IPS DF 6.9 (cell line): Measurements from ENCODE around the gene MAP3K14.
"Not testable (repeated sequence)": the region's sequence is repeated elsewhere in the genome, so short reads cannot be mapped to it uniquely, and the experiment has no call there.

ENCODE experiments used
- DNase-seq: peaks from one replicate; pipeline ENCODE4 v3.0.0-alpha.2; 2013; ENCODE audit warnings: low read depth, low spot score
- H3K27ac ChIP-seq: one replicate; pipeline ENCODE4 v1.5.1; 2013; ENCODE audit warnings: low read length, control low read depth
- H3K27me3 ChIP-seq: 2 replicates; pipeline ENCODE4 v1.6.1; 2013; ENCODE audit warnings: mild to moderate bottlenecking, low read length; ENCODE audit not compliant: control insufficient read depth, insufficient read depth
- H3K36me3 ChIP-seq: 2 replicates; pipeline ENCODE4 v1.6.1; 2013; ENCODE audit warnings: low read length; ENCODE audit not compliant: control insufficient read depth, insufficient read depth
- H3K4me1 ChIP-seq: 2 replicates; pipeline ENCODE4 v1.6.1; 2013; ENCODE audit warnings: low read length; ENCODE audit not compliant: control insufficient read depth, insufficient read depth
- H3K4me3 ChIP-seq: 2 replicates; pipeline ENCODE4 v1.5.1; 2013; ENCODE audit warnings: mild to moderate bottlenecking, low read length
- H3K9me3 ChIP-seq: 2 replicates; pipeline ENCODE4 v1.6.1; 2013; ENCODE audit warnings: low read length, inconsistent platforms; ENCODE audit not compliant: control insufficient read depth, insufficient read depth
- WGBS: extraction: QIAGEN DNeasy Blood & Tissue Kit; methylation state at CpG from one replicate; pipeline ENCODE4 v1.1.7; 2013; ENCODE audit warnings: mixed read lengths, missing lambda C conversion rate; ENCODE audit not compliant: insufficient read length, insufficient coverage; 5-methylcytosine and 5-hydroxymethylcytosine counted together

MAP3K14 gene

DNA sequence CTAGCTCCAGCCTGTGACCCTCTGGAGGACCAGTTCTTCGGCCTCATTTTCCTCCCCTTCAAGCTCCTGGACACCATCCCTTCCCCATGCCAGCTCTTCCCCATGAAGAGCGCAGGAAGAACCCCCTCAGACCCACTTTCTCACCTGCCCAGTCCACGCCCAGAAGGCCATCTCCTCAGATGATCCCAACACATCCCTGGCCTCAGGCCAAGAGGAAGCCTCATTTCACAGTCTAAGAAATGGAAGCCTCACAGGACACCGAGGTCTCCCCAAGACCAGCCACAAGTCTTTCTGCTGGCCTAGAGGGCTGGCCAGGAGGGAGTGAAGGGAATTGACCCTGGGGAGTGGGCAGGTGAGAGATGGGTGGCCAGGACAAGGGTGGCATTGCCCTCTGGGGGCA lies 62.9 kb downstream of the MAP3K14 start:
- Histone ChIP-seq H3K27me3 (no peaks in the 10 kb centered on the region), H3K4me3 (no peak overlapping the region), H3K9me3 (no peaks in the 10 kb centered on the region), H3K4me1 (peaks cover 3% of the 10 kb centered on the region; the same call in 1 of the 2 replicates), H3K27ac (no peak overlapping the region), H3K36me3 (no peaks in the 10 kb centered on the region)
- DNase-seq, result no peak
- WGBS, result no CpG with 5 or more reads among the region's 4 CpGs

DNA sequence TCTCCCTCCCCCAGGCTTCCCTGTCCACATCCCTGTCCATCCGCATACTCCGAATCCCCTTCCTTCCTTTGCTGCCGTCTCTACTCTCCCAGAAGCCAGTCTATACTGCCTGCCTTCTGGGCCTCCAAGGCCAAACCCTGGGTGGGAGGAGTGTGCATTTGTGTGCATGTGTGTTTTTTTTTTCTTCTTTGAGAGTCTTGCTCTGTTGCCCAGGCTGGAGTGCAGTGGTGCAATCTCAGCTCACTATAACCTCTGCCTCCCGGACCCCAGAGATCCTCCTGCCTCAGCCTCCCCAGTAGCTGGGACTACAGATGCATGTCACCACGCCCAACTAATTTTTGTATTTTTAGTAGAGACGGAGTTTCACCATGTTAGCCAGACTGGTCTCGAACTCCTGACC lies 63.6 kb downstream of the MAP3K14 start:
- no CpG with 5 or more reads among the region's 7 CpGs for whole genome bisulfite sequencing
- H3K27ac ChIP-seq, DNase-seq: not testable (repeated sequence)

DNA sequence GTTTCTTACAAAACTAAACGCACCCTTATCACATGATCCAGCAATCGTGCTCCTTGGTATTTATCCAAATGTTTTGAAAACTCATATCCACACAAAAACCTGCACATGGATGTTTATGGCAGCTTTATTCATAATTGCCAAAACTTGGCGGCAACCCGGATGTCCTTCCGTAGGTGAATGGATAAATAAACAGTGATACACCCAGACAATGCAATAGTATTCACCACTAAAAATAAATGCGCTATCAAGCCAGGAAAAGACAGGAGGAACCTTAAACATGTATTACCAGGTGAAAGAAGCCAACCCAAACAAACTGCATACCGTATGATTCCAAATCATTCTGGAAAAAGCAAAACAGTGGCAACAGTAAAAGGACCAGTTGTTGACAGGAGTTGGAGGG lies 64.9 kb downstream of the MAP3K14 start:
- Histone ChIP-seq H3K4me3 (no peak overlapping the region), H3K27ac (no peak overlapping the region), H3K36me3 (no peaks in the 10 kb centered on the region), H3K27me3 (no peaks in the 10 kb centered on the region), H3K4me1 (peaks cover 3% of the 10 kb centered on the region; the same call in 1 of the 2 replicates), H3K9me3 (no peaks in the 10 kb centered on the region)
- WGBS, result no CpG with 5 or more reads among the region's 7 CpGs
- no peak for DNase-seq

More for the DNA sequence above, 63.6 kb downstream of the MAP3K14 start:
- H3K4me1 ChIP-seq, H3K4me3 ChIP-seq, H3K36me3 ChIP-seq, H3K9me3 ChIP-seq, H3K27me3 ChIP-seq: not testable (repeated sequence)

DNA sequence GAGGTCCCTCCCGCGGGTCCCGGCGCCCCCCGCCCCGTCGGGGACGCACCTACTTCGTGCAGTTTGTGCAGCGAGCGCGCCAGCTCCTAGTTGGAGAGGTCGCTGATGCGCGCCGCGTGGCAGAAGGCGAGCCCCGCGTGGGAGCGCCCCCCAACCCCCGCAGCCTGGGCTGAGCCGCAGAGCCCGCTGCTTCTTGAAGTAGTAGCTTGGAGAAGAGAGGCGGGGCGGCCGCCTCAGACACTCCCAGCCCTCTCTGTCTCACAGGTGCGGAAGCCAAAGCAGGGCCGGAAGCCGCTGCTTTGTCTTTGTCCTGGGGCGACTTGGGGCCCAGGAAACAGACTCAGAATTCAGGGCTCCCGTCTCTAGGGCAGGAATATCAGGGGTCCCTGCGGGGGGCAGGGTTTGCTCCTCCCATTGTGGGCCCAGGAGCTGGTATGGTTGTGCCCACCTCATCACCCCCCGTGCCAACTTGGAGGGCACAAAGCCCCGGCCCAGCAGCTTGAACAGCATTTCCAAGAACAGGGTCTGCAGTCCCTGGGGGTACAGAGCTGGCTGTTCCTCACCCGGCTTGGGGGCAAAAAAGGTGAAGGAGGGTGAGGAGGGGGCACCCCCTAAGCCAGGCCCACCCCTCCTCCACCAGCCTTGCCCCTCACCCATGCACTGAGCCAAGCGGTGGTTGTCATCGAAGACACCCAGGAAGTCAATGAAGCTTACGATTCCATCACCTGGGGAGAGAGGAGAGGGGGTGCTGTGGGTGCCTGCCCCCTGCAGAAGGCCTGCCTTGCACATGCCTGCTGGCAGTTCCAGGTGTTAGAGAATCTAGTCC lies 68.5 kb downstream of the MAP3K14 start:
- peaks cover 2% of the 10 kb centered on the region; the same call in 1 of the 2 replicates for H3K4me1 ChIP-seq
- no CpG with 5 or more reads among the region's 39 CpGs for WGBS

DNA sequence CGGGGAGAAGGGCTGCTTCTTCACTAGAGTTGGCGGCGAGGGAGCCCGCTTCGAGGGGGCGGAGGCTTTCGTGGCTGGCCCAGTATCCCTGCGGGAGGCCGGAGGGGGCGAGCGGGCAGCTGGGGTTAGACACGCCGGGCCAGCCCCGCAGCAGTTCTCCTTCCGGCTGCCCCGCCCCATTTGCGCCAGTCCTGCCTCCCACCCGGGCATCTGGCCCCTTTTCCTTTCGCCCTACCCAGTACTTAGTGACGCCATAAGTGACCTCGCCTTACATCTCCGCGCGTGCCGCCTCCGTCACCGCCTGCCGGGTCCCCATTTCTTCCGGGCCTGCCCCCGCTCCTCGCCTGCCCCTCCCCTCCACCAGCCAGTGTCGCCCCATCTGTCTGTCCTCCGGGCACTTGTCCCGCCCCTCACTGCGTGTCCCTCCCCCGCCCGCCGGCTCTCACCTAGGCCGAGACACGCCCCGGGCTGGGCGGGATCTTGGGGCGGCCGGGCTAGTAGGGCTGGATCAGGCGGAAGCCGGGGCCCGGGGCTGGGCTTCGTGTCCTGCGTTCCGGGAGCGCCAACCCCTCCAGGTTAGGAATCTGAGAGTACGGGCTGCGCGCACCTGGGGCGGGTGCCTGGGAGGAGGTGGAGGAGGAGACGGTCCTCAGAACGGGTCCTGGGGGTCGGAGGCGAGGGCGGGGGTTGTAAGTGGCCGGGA lies 69.2 kb downstream of the MAP3K14 start:
- no peaks in the 10 kb centered on the region for H3K27me3 ChIP-seq
- no peaks in the 10 kb centered on the region for H3K36me3 ChIP-seq
- peak overlapping the region; percentile 75 for H3K4me3 ChIP-seq
- H3K4me1 ChIP-seq, result peaks cover 2% of the 10 kb centered on the region; the same call in 1 of the 2 replicates
- H3K9me3 ChIP-seq, result no peaks in the 10 kb centered on the region
- no peak overlapping the region for H3K27ac ChIP-seq
- peak; percentile 90 for DNase-seq
- WGBS, result no CpG with 5 or more reads among the region's 61 CpGs

More for the DNA sequence above, 68.5 kb downstream of the MAP3K14 start:
- H3K27ac ChIP-seq, result no peak overlapping the region
- DNase-seq, result no peak
- H3K27me3 ChIP-seq, result no peaks in the 10 kb centered on the region
- no peaks in the 10 kb centered on the region for H3K36me3 ChIP-seq
- H3K4me3 ChIP-seq, result peak overlapping the region; percentile 75
- H3K9me3 ChIP-seq, result no peaks in the 10 kb centered on the region

DNA sequence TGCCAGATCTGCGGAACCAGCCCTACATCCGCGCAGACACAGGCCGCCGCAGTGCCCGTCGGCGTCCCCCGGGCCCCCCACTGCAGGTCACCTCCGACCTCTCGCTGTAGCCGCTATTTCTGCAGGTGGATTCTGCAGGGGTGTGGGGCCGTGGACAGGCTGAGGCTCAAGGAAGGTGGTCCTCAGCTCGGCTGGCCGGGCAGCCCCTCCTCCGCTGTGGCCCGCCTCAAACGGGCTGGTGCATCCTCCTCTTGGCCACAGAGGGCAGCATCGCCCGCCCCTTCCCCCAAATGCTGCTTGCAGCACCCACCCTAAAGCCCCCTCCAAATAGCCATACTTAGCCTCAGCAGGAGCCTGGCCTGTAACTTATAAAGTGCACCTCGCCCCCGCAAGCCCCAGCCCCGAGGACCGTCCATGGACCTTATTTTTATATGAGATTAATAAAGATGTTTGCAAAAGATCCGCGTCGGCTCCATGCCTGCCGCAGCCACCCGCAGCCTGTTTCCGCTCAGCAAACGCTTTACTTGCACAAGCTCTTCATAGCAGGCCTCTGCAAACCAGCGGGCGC lies 69.9 kb downstream of the MAP3K14 start:
- H3K4me1 ChIP-seq, result peaks cover 3% of the 10 kb centered on the region; the same call in 1 of the 2 replicates
- H3K4me3 ChIP-seq, result peak overlapping the region; percentile 75; the same call in 1 of the 2 replicates
- no peak for DNase-seq
- H3K36me3 ChIP-seq, result no peaks in the 10 kb centered on the region
- WGBS, result no CpG with 5 or more reads among the region's 33 CpGs
- no peaks in the 10 kb centered on the region for H3K27me3 ChIP-seq
- no peak overlapping the region for H3K27ac ChIP-seq
- no peaks in the 10 kb centered on the region for H3K9me3 ChIP-seq

DNA sequence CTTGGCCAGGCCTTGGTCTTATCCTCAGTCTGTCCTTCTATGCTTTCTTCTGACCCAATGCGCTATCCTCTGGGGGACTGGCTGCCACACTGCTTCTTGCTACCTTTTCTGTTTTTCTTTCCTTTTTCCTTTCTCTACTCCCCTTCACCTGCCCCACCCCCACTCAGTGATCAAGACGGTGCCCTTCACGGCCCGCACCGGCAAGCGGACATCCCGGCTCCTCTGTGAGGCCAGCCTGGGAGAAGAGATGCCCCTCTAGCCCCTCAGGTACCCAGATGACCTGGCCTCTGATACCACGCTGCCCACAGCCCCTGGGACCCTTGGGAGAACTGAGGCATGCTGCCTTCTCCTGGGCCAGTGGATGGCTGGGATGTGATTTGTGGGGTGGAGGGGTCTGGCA lies 70.5 kb downstream of the MAP3K14 start:
- Histone ChIP-seq H3K27me3 (no peaks in the 10 kb centered on the region), H3K36me3 (no peaks in the 10 kb centered on the region), H3K4me1 (peaks cover 3% of the 10 kb centered on the region; the same call in 1 of the 2 replicates), H3K27ac (no peak overlapping the region), H3K4me3 (no peak overlapping the region), H3K9me3 (no peaks in the 10 kb centered on the region)
- WGBS, result no CpG with 5 or more reads among the region's 8 CpGs
- no peak for DNase-seq

DNA sequence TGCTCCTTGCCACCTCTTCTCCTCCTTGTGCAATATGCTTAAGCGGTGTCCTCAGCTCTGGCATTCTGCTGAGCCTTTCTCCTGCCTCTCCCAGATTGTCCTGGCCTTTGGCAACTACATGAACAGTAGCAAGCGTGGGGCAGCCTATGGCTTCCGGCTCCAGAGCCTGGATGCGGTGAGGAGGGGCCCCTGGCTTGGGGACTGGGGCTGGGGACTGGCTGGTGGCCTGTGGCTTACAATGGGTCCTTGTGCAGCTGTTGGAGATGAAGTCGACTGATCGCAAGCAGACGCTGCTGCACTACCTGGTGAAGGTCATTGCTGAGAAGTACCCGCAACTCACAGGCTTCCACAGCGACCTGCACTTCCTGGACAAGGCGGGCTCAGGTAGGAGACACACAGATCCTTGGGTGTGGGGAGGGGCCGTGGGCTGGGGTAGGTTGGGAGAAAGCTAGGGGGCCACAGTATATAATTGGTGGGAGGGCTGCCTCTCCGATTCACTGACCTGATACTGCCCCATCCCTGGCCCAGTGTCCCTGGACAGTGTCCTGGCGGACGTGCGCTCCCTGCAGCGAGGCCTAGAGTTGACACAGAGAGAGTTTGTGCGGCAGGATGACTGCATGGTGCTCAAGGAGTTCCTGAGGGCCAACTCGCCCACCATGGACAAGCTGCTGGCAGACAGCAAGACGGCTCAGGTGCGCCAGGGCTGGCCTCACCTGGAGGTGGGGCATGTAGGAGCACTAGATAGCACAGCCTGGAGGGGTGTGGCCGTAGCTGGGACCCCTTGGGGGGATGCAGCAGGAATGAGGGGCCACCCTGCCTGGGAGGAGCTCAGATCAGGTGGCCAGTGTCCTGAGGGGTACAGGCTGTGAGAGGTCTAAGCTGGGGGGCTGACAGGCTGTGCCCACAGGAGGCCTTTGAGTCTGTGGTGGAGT lies 71.8 kb downstream of the MAP3K14 start:
- no CpG with 5 or more reads among the region's 21 CpGs for WGBS
- Histone ChIP-seq H3K36me3 (no peaks in the 10 kb centered on the region), H3K4me3 (no peak overlapping the region), H3K4me1 (peaks cover 6% of the 10 kb centered on the region; the same call in 1 of the 2 replicates), H3K27ac (no peak overlapping the region), H3K27me3 (no peaks in the 10 kb centered on the region), H3K9me3 (no peaks in the 10 kb centered on the region)
- no peak for DNase-seq

- Histone ChIP-seq H3K9me3 (no peaks in the 10 kb centered on the region), H3K4me1 (peaks cover 5% of the 10 kb centered on the region; the same call in 1 of the 2 replicates), H3K27ac (no peak overlapping the region), H3K27me3 (no peaks in the 10 kb centered on the region), H3K36me3 (no peaks in the 10 kb centered on the region), H3K4me3 (no peak overlapping the region)
- WGBS, result no CpG with 5 or more reads among the region's 18 CpGs
- no peak for DNase-seq
Observed at GRCh38 chr17:45243750-45244149, 73.1 kb downstream of the MAP3K14 start.
